Breast epithelium (tissue), 4 donors: ENCODE measurements around the gene ANO2. TPM values are rescaled to one million over a fixed set of nuclear protein-coding genes. Genes with fewer than 3 reads are reported as not detected.

ENCODE experiments used
- DNase-seq, 2 donors: peaks; one replicate each; pipeline ENCODE4 v3.0.0-alpha.2; 2019; ENCODE audit warnings: low spot score in 2 of 2
- H3K27ac ChIP-seq, 2 donors: fragments of 200-600 bp; sonication (generic) in 1 of 2; one replicate each; pipeline ENCODE4 v1.5.1; 2016 to 2019; ENCODE audit warnings: mild to moderate bottlenecking in 1 of 2
- H3K27me3 ChIP-seq, 2 donors: fragments of 200-600 bp; sonication (generic) in 1 of 2; one replicate each; pipeline versions ENCODE4 v1.5.1 to v1.6.0; 2017 to 2019; ENCODE audit warnings: control low read depth in 1 of 2, mild to moderate bottlenecking in 1 of 2
- H3K36me3 ChIP-seq: fragments of 200-600 bp; one replicate; pipeline ENCODE4 v1.5.1; 2019
- H3K4me1 ChIP-seq, 2 donors: fragments of 200-600 bp; sonication (generic); one replicate each; pipeline ENCODE4 v1.5.1; 2016 to 2019; ENCODE audit warnings: control low read depth in 1 of 2
- H3K4me3 ChIP-seq, 3 donors: fragments of 200-600 bp; sonication (generic); 1 replicate in 2 of 3; 2 replicates in 1 of 3; pipeline ENCODE4 v1.5.1; 2016 to 2019; ENCODE audit warnings: mild to moderate bottlenecking in 3 of 3, moderate library complexity in 2 of 3
- H3K9me3 ChIP-seq, 2 donors: fragments of 200-600 bp; sonication (generic) in 1 of 2; one replicate each; pipeline ENCODE4 v1.5.1; 2016 to 2019; ENCODE audit warnings: control low read depth in 1 of 2
- CTCF ChIP-seq, 3 donors: fragments of 450-650 bp; IDR thresholded peaks; one replicate each; pipeline ENCODE4 v1.5.1; 2016 to 2017; ENCODE audit warnings: antibody characterized with exemption in 3 of 3, mild to moderate bottlenecking in 3 of 3, moderate library complexity in 3 of 3
- POLR2A ChIP-seq: fragments of 450-650 bp; IDR thresholded peaks from one replicate; pipeline ENCODE4 v1.6.1; 2016; ENCODE audit warnings: antibody characterized with exemption, mild to moderate bottlenecking, moderate library complexity
- POLR2AphosphoS5 ChIP-seq, 3 donors: sonication (generic); formaldehyde crosslinking; IDR thresholded peaks; one replicate each; pipeline ENCODE4 v1.6.1; 2017; ENCODE audit warnings: antibody characterized with exemption in 3 of 3
- intact Hi-C: fragments of 100-400 bp; cut with DNase I; formaldehyde crosslinking; loops from one replicate; pipeline ENCODE4 v1.15.1; 2023; ENCODE audit warnings: low total_unique reads
- total RNA-seq, 3 donors: library from RNA; depleted of rRNA; stranded (reverse); fragments of >200 nt; gene quantifications; one replicate each; pipeline ENCODE4 v1.1.0, GENCODE V29; 2016

ANO2 gene
- total RNA-seq, 3 donors from 2014 or later, result 5.0 to 33.1 (median 16.8) TPM

GRCh38 chr12:5587711-5588121 lies 357.3 kb downstream of the ANO2 start:
- Histone ChIP-seq H3K4me1 (no peaks in the 10 kb centered on the region), H3K36me3 (no peaks in the 10 kb centered on the region), H3K9me3 (no peaks in the 10 kb centered on the region), H3K4me3 (no peak overlapping the region), H3K27ac (no peak overlapping the region), H3K27me3 (no peaks in the 10 kb centered on the region)
- DNase-seq, result no peak
- TF ChIP-seq POLR2AphosphoS5 (IDR thresholded peaks at IDR 0.05) (no peak), CTCF (IDR thresholded peaks at IDR 0.05) (no peak), POLR2A (no peak)
- intact Hi-C loops, result no loop called here

DNA sequence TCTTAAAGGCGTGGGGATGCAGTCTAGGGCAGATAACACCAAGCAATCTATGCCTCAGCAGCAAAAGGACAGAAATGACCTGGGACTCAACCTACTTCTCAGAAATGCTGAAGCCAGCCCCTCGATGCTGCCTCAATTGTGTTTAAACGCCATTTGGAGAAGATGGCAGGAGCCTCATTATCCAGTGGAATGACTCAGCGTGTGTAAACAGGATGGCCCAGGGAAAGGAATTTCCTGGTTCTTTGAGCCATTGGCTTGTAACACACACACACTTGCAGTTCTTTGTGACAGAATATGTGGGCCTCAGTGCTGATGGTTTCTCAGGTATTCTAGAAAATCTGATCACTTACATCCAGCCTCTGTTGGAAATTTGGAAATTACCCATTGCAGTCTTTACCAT lies 358.9 kb downstream of the ANO2 start:
- TF ChIP-seq POLR2A (no peak), POLR2AphosphoS5 (IDR thresholded peaks at IDR 0.05) (no peak), CTCF (IDR thresholded peaks at IDR 0.05) (no peak)
- Histone ChIP-seq H3K36me3 (no peaks in the 10 kb centered on the region), H3K27me3 (no peaks in the 10 kb centered on the region), H3K4me3 (no peak overlapping the region), H3K27ac (peak overlapping the region in 1 of 2 donors; percentile 3), H3K9me3 (no peaks in the 10 kb centered on the region), H3K4me1 (no peaks in the 10 kb centered on the region)
- intact Hi-C loops, result no loop called here
- DNase-seq, result no peak

DNA sequence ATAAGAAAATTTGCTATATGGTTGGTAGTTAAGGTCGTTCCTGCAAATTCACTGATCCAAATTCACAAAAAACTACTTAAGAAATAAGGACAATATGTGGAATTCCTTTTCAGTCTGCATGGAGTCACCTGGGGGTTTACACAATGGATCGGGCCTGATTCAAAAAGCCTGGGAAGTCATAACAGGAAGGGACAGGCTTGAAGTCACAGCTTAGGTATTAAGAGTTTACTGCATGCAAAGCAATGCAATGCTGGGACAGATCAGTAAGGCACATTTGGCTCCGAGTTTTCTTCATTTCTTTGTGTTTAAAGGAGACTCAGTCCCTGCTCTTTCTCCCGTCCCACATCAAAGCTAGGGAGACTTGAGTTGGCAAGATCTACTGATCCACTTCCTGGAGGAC lies 359.9 kb downstream of the ANO2 start:
- Histone ChIP-seq H3K9me3 (no peaks in the 10 kb centered on the region), H3K36me3 (no peaks in the 10 kb centered on the region), H3K4me3 (no peak overlapping the region), H3K27me3 (no peaks in the 10 kb centered on the region), H3K4me1 (no peaks in the 10 kb centered on the region), H3K27ac (no peak overlapping the region)
- no peak for DNase-seq
- intact Hi-C loops, result no loop called here
- TF ChIP-seq POLR2AphosphoS5 (IDR thresholded peaks at IDR 0.05), result no peak
- TF ChIP-seq CTCF (IDR thresholded peaks at IDR 0.05), result no peak
- TF ChIP-seq POLR2A, result no peak

DNA sequence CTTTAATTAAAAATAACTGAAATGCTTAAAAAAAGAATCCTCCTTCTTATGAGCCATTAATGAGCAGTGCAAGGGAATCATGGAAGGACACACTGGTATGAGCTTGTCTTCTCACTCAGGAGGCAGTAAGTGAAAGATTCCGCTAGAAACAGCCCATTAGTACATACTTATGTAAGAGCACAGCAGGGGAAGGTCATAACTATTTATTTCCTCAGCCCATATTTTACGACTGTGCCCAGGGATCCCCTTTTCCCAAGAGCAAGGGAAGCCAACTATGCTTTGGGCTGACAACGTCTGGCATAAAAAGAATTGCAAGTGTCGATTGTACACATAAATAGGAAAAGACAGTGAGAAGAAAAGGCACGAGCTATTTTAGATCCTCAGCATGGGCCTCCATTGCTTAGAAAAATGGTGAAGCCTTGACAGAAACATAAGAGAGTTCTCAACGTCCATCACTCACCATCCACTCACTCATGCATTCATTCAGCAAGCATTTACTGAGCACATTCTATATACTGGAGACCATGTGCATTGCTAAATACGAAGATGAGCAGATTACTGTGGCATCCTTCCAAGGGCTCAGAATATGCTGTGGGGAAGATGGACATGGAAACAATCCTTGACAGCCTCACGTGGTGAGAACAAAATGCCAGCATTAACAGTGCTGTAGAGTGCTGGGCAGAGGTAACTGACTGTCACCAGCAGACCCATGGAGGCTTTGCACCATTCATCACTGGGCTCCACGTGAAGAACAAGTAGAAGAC lies 360.5 kb downstream of the ANO2 start:
- Histone ChIP-seq H3K27me3 (no peaks in the 10 kb centered on the region), H3K36me3 (no peaks in the 10 kb centered on the region), H3K4me3 (no peak overlapping the region), H3K4me1 (no peaks in the 10 kb centered on the region), H3K9me3 (no peaks in the 10 kb centered on the region), H3K27ac (no peak overlapping the region)
- TF ChIP-seq CTCF (IDR thresholded peaks at IDR 0.05) (no peak), POLR2A (no peak), POLR2AphosphoS5 (IDR thresholded peaks at IDR 0.05) (no peak)
- DNase-seq, result no peak
- intact Hi-C loops, result no loop called here

DNA sequence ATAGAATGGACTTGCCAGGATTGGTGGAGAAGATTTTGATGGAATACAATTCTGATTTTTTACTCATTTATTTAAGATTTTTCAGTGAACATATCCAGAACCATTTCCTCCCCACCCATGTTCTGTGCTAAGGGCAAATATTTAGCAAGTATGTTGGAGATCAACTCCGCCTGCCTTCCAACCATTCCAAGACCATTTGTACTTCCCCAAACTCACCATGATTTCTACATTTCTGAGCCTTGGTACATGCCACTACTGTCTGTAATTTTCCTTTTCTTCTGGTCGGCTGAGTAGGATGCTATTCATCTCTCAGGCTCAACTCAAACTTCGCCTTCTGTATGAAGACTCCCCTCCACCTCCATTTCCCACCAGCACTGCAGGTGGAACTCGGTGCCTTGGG lies 362.5 kb downstream of the ANO2 start:
- H3K27ac ChIP-seq, result no peak overlapping the region

More for the DNA sequence above, 362.5 kb downstream of the ANO2 start:
- no peaks in the 10 kb centered on the region for H3K36me3 ChIP-seq
- no peak overlapping the region for H3K4me3 ChIP-seq
- intact Hi-C loops, result no loop called here
- DNase-seq, result no peak
- TF ChIP-seq POLR2AphosphoS5 (IDR thresholded peaks at IDR 0.05) (no peak), CTCF (IDR thresholded peaks at IDR 0.05) (no peak), POLR2A (no peak)
- H3K4me1 ChIP-seq, result no peaks in the 10 kb centered on the region
- no peaks in the 10 kb centered on the region for H3K27me3 ChIP-seq
- no peaks in the 10 kb centered on the region for H3K9me3 ChIP-seq
